ENCODE results near the gene ATP13A4. TPM values are rescaled to one million over a fixed set of nuclear protein-coding genes. Genes with fewer than 3 reads are reported as not detected.

ATP13A4 gene
- total RNA-seq, 1 donor from 2014 or later = not detected

- intact Hi-C loops (cut with DNase I) = no loop called here
- Histone ChIP-seq H3K36me3 (no peaks in the 10 kb centered on the region), H3K27ac (no peak overlapping the region), H3K4me1 (no peaks in the 10 kb centered on the region), H3K9me3 (no peaks in the 10 kb centered on the region), H3K27me3 (no peaks in the 10 kb centered on the region), H3K4me3 (no peak overlapping the region)
- TF ChIP-seq CTCF (IDR thresholded peaks at IDR 0.05) = no peak
- DNase-seq (ENCODE audit: low spot score in 2 of 2) = no peak
These were observed 2.1 kb upstream of the ATP13A4 start for GRCh38 chr3:193556841-193557240.

GRCh38 chr3:193553586-193553985 lies 1.1 kb downstream of the ATP13A4 start:
- Histone ChIP-seq H3K36me3 (no peaks in the 10 kb centered on the region), H3K4me3 (no peak overlapping the region), H3K4me1 (no peaks in the 10 kb centered on the region), H3K9me3 (no peaks in the 10 kb centered on the region), H3K27me3 (no peaks in the 10 kb centered on the region), H3K27ac (no peak overlapping the region)
- intact Hi-C loops (cut with DNase I) = no loop called here
- DNase-seq (ENCODE audit: low spot score in 2 of 2) = no peak
- TF ChIP-seq CTCF (IDR thresholded peaks at IDR 0.05) = no peak

- H3K4me3 ChIP-seq = no peak overlapping the region
- intact Hi-C loops (cut with DNase I) = no loop called here
- no peaks in the 10 kb centered on the region for H3K9me3 ChIP-seq
- no peak for TF ChIP-seq CTCF (IDR thresholded peaks at IDR 0.05)
- H3K36me3 ChIP-seq = no peaks in the 10 kb centered on the region
- H3K27me3 ChIP-seq = no peaks in the 10 kb centered on the region
- H3K27ac ChIP-seq = no peak overlapping the region
- DNase-seq (ENCODE audit: low spot score in 2 of 2) = no peak
- H3K4me1 ChIP-seq = no peaks in the 10 kb centered on the region
These were observed 1.8 kb downstream of the ATP13A4 start for GRCh38 chr3:193552923-193553322.

GRCh38 chr3:193548406-193548805 lies 6.3 kb downstream of the ATP13A4 start:
- Histone ChIP-seq H3K9me3 (peaks cover 0 to 4% of the 10 kb centered on the region in 2 donors), H3K4me3 (no peak overlapping the region), H3K36me3 (no peaks in the 10 kb centered on the region), H3K27me3 (no peaks in the 10 kb centered on the region), H3K4me1 (no peaks in the 10 kb centered on the region), H3K27ac (no peak overlapping the region)
- DNase-seq (ENCODE audit: low spot score in 2 of 2) = no peak
- intact Hi-C loops (cut with DNase I) = no loop called here
- TF ChIP-seq CTCF (IDR thresholded peaks at IDR 0.05) = no peak

- Histone ChIP-seq H3K27ac (no peak overlapping the region), H3K4me3 (no peak overlapping the region), H3K4me1 (no peaks in the 10 kb centered on the region), H3K36me3 (no peaks in the 10 kb centered on the region), H3K27me3 (no peaks in the 10 kb centered on the region), H3K9me3 (peaks cover 0 to 4% of the 10 kb centered on the region in 2 donors)
- DNase-seq (ENCODE audit: low spot score in 2 of 2) = no peak
- TF ChIP-seq CTCF (IDR thresholded peaks at IDR 0.05) = no peak
- intact Hi-C loops (cut with DNase I) = no loop called here
These were observed 8.6 kb downstream of the ATP13A4 start for GRCh38 chr3:193546129-193546528.

GRCh38 chr3:193545304-193545703 lies 9.4 kb downstream of the ATP13A4 start:
- no peaks in the 10 kb centered on the region for H3K4me1 ChIP-seq
- H3K9me3 ChIP-seq = peaks cover 0 to 4% of the 10 kb centered on the region in 2 donors
- no peak overlapping the region for H3K27ac ChIP-seq
- no peak for DNase-seq (ENCODE audit: low spot score in 2 of 2)
- no peak for TF ChIP-seq CTCF (IDR thresholded peaks at IDR 0.05)
- H3K27me3 ChIP-seq = no peaks in the 10 kb centered on the region
- no peaks in the 10 kb centered on the region for H3K36me3 ChIP-seq
- no peak overlapping the region for H3K4me3 ChIP-seq
- intact Hi-C loops (cut with DNase I) = no loop called here
